ENCODE data around the gene LASP1NB.

The LASP1NB gene

GRCh38 chr17:38881600-38882191 lies 43.7 kb upstream of the LASP1NB start:
- H3K27ac ChIP-seq (ENCODE audit: low read depth in 2 of 2, low read length in 2 of 2), result peak overlapping the region; percentile 60 to 66
- peak overlapping the region in 1 of 3 donors; percentile 28 for H3K9ac ChIP-seq (ENCODE audit: low read length in 3 of 3)
- peak overlapping the region in 1 of 3 donors; percentile 27 for H3K4me3 ChIP-seq (ENCODE audit: low read length in 3 of 3)
- intact Hi-C loops (cut with DNase I), result no loop called here
- peaks cover 2 to 62% (median 47%) of the 10 kb centered on the region in 3 donors for H3K4me1 ChIP-seq (ENCODE audit: control insufficient read depth in 2 of 3, insufficient read depth in 2 of 3, low read depth in 1 of 3, low read length in 3 of 3)
- DNase-seq (peak; percentile 83 to 94 (median 91)), FAIRE-seq (no peak)
- H3K9me3 ChIP-seq (ENCODE audit: control insufficient read depth in 2 of 3, insufficient read depth in 1 of 3, low read length in 3 of 3), result no peaks in the 10 kb centered on the region
- H3K36me3 ChIP-seq (ENCODE audit: control insufficient read depth in 2 of 3, insufficient read depth in 3 of 3, low read length in 3 of 3), result peaks cover 0 to 10% (median 6%) of the 10 kb centered on the region in 3 donors
- no peak for TF ChIP-seq CTCF (IDR thresholded peaks at IDR 0.05; ENCODE audit: borderline replicate concordance, extremely low read depth, insufficient read depth)
- H3K27me3 ChIP-seq (ENCODE audit: control insufficient read depth, insufficient read depth, low read length), result no peaks in the 10 kb centered on the region

- H3K9me3 ChIP-seq (ENCODE audit: control insufficient read depth in 2 of 3, insufficient read depth in 1 of 3, low read length in 3 of 3), result no peaks in the 10 kb centered on the region
- H3K27ac ChIP-seq (ENCODE audit: low read depth in 2 of 2, low read length in 2 of 2), result peak overlapping the region; percentile 17 to 38
- DNase-seq (no peak), FAIRE-seq (no peak)
- H3K27me3 ChIP-seq (ENCODE audit: control insufficient read depth, insufficient read depth, low read length), result no peaks in the 10 kb centered on the region
- peaks cover 0 to 12% (median 5%) of the 10 kb centered on the region in 3 donors for H3K36me3 ChIP-seq (ENCODE audit: control insufficient read depth in 2 of 3, insufficient read depth in 3 of 3, low read length in 3 of 3)
- TF ChIP-seq CTCF (IDR thresholded peaks at IDR 0.05; ENCODE audit: borderline replicate concordance, extremely low read depth, insufficient read depth), result no peak
- H3K4me3 ChIP-seq (ENCODE audit: low read length in 3 of 3), result no peak overlapping the region
- H3K9ac ChIP-seq (ENCODE audit: low read length in 3 of 3), result peak overlapping the region in 1 of 3 donors; percentile 37
- peaks cover 2 to 57% (median 47%) of the 10 kb centered on the region in 3 donors for H3K4me1 ChIP-seq (ENCODE audit: control insufficient read depth in 2 of 3, insufficient read depth in 2 of 3, low read depth in 1 of 3, low read length in 3 of 3)
- intact Hi-C loops (cut with DNase I), result no loop called here
Measured at GRCh38 chr17:38882870-38883269, 42.5 kb upstream of the LASP1NB start.

GRCh38 chr17:38883592-38884526 lies 41.6 kb upstream of the LASP1NB start:
- H3K9ac ChIP-seq (ENCODE audit: low read length in 3 of 3), result peak overlapping the region in 1 of 3 donors; percentile 37
- TF ChIP-seq CTCF (IDR thresholded peaks at IDR 0.05; ENCODE audit: borderline replicate concordance, extremely low read depth, insufficient read depth), result no peak
- intact Hi-C loops (cut with DNase I), result no loop called here
- H3K36me3 ChIP-seq (ENCODE audit: control insufficient read depth in 2 of 3, insufficient read depth in 3 of 3, low read length in 3 of 3), result peaks cover 0 to 8% (median 0%) of the 10 kb centered on the region in 3 donors
- no peaks in the 10 kb centered on the region for H3K9me3 ChIP-seq (ENCODE audit: control insufficient read depth in 2 of 3, insufficient read depth in 1 of 3, low read length in 3 of 3)
- H3K27me3 ChIP-seq (ENCODE audit: control insufficient read depth, insufficient read depth, low read length), result no peaks in the 10 kb centered on the region
- no peak for FAIRE-seq
- H3K4me3 ChIP-seq (ENCODE audit: low read length in 3 of 3), result no peak overlapping the region
- peaks cover 2 to 55% (median 47%) of the 10 kb centered on the region in 3 donors for H3K4me1 ChIP-seq (ENCODE audit: control insufficient read depth in 2 of 3, insufficient read depth in 2 of 3, low read depth in 1 of 3, low read length in 3 of 3)
- no peak for DNase-seq
- H3K27ac ChIP-seq (ENCODE audit: low read depth in 2 of 2, low read length in 2 of 2), result peak overlapping the region; percentile 38 to 48
